A549 (cell line): Measurements from ENCODE around the gene RBM7. TPM values are rescaled to one million over a fixed set of nuclear protein-coding genes. Genes with fewer than 3 reads are reported as not detected.
A peak's percentile ranks its signal among the peaks of the same experiment; 100 is the strongest.

Experiments
- ATAC-seq, 2 experiments: fragments of 200-7000 bp in 1 of 2; fragments of >200 bp in 1 of 2; cut with Nextera tagmentation in 1 of 2; cut with Tn5 transposase in 1 of 2; 3 replicates each; pipeline versions ENCODE4 v1.8.0 to v1.9.1; 2018 to 2020; ENCODE audit warnings: mild to moderate bottlenecking in 1 of 2, moderate library complexity in 1 of 2
- CTCF ChIA-PET: fragments of 300-600 bp; sonication (Branson Sonifier 250); formaldehyde crosslinking; extraction: SDS; loops from one replicate; lab custom pipeline; 2021; ENCODE audit warnings: antibody characterized with exemption, inconsistent platforms; lab: Yijun Ruan, JAX
- POLR2A ChIA-PET: fragments of 350-600 bp; formaldehyde crosslinking; extraction: SDS; loops from one replicate; lab custom pipeline; 2021; ENCODE audit warnings: antibody characterized with exemption, inconsistent platforms; lab: Yijun Ruan, JAX
- DNase-seq, 2 experiments: peaks; one replicate each; pipeline versions ENCODE4 v3.0.0 to v3.0.0-alpha.2; 2011 to 2016; ENCODE audit warnings: low read depth in 1 of 2, low spot score in 1 of 2
- FAIRE-seq: peaks from 2 replicates; lab custom pipeline; 2011; peaks lifted over from hg19 to GRCh38; lab: Jason Lieb, UNC
- H3K27ac ChIP-seq, 2 experiments: fragments of >200 bp; sonication (Bioruptor Twin); formaldehyde crosslinking; 3 replicates each; pipeline ENCODE4 v1.5.1; 2016 to 2017
- H3K4me1 ChIP-seq: fragments of >200 bp; sonication (Bioruptor Twin); formaldehyde crosslinking; 3 replicates; pipeline ENCODE4 v1.6.1; 2016
- H3K4me2 ChIP-seq: fragments of >200 bp; sonication (Bioruptor Twin); formaldehyde crosslinking; 3 replicates; pipeline ENCODE4 v1.6.1; 2016
- H3K4me3 ChIP-seq: fragments of >200 bp; sonication (Bioruptor Twin); formaldehyde crosslinking; 3 replicates; pipeline ENCODE4 v1.5.1; 2016
- H3K9me3 ChIP-seq: fragments of >200 bp; sonication (Bioruptor Twin); formaldehyde crosslinking; 3 replicates; pipeline ENCODE4 v1.6.1; 2016
- BHLHE40 ChIP-seq: IDR thresholded peaks from 2 replicates; pipeline ENCODE4 v1.6.1; 2012; ENCODE audit warnings: low read depth, low read length, inconsistent platforms
- CEBPB ChIP-seq, 2 experiments: fragments of >200 bp in 1 of 2; sonication (Bioruptor Twin) in 1 of 2; formaldehyde crosslinking in 1 of 2; IDR thresholded peaks; 2 replicates each; pipeline ENCODE4 v1.6.1; 2012 to 2016
- CHD4 ChIP-seq: fragments of 200-600 bp; sonication (generic); IDR thresholded peaks from 2 replicates; pipeline ENCODE4 v1.6.1; 2016; ENCODE audit warnings: antibody characterized with exemption, mild to moderate bottlenecking, borderline replicate concordance
- CTCF ChIP-seq: fragments of >200 bp; sonication (Bioruptor Twin); formaldehyde crosslinking; IDR thresholded peaks from 3 replicates; pipeline ENCODE4 v1.5.1; 2016
- ELK1 ChIP-seq: fragments of 150-350 bp; IDR thresholded peaks from 2 replicates; pipeline ENCODE4 v1.6.1; 2014; ENCODE audit warnings: low read depth, mild to moderate bottlenecking, low read length
- FOSL2 ChIP-seq, 2 experiments: fragments of 450-650 bp in 1 of 2; fragments of >200 bp in 1 of 2; sonication (Bioruptor Twin) in 1 of 2; formaldehyde crosslinking; IDR thresholded peaks; 2 replicates each; pipeline versions ENCODE4 v1.5.0 to v1.6.1; 2016 to 2020; ENCODE audit warnings: mild to moderate bottlenecking in 1 of 2, moderate library complexity in 1 of 2
- GATA3 ChIP-seq: IDR thresholded peaks from 2 replicates; pipeline ENCODE4 v1.6.1; 2012; ENCODE audit warnings: borderline replicate concordance
- HEYL ChIP-seq: fragments of 250-450 bp; sonication (Bioruptor Pico); IDR thresholded peaks from 2 replicates; pipeline ENCODE4 v1.8.0; 2021; ENCODE audit warnings: mild to moderate bottlenecking, moderate library complexity
- JUN ChIP-seq, 2 experiments: fragments of >200 bp; sonication (Bioruptor Twin); formaldehyde crosslinking; IDR thresholded peaks; 2 replicates in 1 of 2; 3 replicates in 1 of 2; pipeline ENCODE4 v1.6.1; 2016 to 2017
- MAFK ChIP-seq: fragments of 450-650 bp; IDR thresholded peaks from 2 replicates; pipeline ENCODE4 v1.6.1; 2014; ENCODE audit not compliant: partially characterized antibody
- NFE2L2 ChIP-seq: fragments of 150-350 bp; conservative IDR thresholded peaks from 2 replicates; pipeline ENCODE4 v1.6.1; 2014; ENCODE audit warnings: low read length
- NR3C1 ChIP-seq: fragments of >200 bp; sonication (Bioruptor Twin); formaldehyde crosslinking; IDR thresholded peaks from 3 replicates; pipeline ENCODE4 v1.6.1; 2017
- PHF8 ChIP-seq: fragments of 200-600 bp; sonication (generic); IDR thresholded peaks from 2 replicates; pipeline ENCODE4 v1.6.1; 2016; ENCODE audit warnings: low read depth, mild to moderate bottlenecking, antibody characterized with exemption, moderate library complexity, borderline replicate concordance
- POLR2A ChIP-seq: IDR thresholded peaks from 2 replicates; pipeline ENCODE4 v1.6.1; 2012; ENCODE audit warnings: mild to moderate bottlenecking, low read length
- TFCP2L1 ChIP-seq: fragments of 250-450 bp; sonication (Bioruptor Pico); IDR thresholded peaks from 2 replicates; pipeline ENCODE4 v1.5.0; 2021; ENCODE audit warnings: mild to moderate bottlenecking
- ZC3H11A ChIP-seq: fragments of 450-650 bp; IDR thresholded peaks from 2 replicates; pipeline ENCODE4 v1.6.1; 2014; ENCODE audit warnings: antibody characterized with exemption, mild to moderate bottlenecking
- ZNF302 ChIP-seq: fragments of 250-450 bp; sonication (Bioruptor Pico); IDR thresholded peaks from 2 replicates; pipeline ENCODE4 v1.9.0; 2021; ENCODE audit warnings: inconsistent platforms, mild to moderate bottlenecking, moderate library complexity
- WGBS: methylation state at CpG from one replicate; pipeline ENCODE4 v1.1.6; 2017; ENCODE audit errors: missing lambda C conversion rate; 5-methylcytosine and 5-hydroxymethylcytosine counted together
- polyA plus RNA-seq, 4 experiments: library from polyadenylated mRNA; depleted of rRNA in 3 of 4; stranded (reverse); fragments of >200 nt; fragmentation: RNase III in 1 of 4; extraction: RNeasy Plus Mini Kit Qiagen cat#74134 plus additional on column Dnase treatment in 1 of 4; gene quantifications; 2 replicates in 3 of 4; 3 replicates in 1 of 4; pipeline ENCODE4 v1.2.3, GENCODE V29; 2011 to 2017
- TF ChIP-seq, protein P1 (sequence below): IDR thresholded peaks from 2 replicates; pipeline ENCODE4 v1.6.1; 2012
- TF ChIP-seq, protein P2 (sequence below): fragments of 250-450 bp; sonication (Bioruptor Pico); IDR thresholded peaks from 2 replicates; pipeline ENCODE4 v1.5.0; 2020; ENCODE audit warnings: low read depth, mild to moderate bottlenecking, moderate library complexity

RBM7 gene
- polyA plus RNA-seq, 2 of the 4 experiments (the other 2 are of a cell fraction), result 33.6 to 41.2 TPM

GRCh38 chr11:114395736-114396135, 4.7 kb upstream of the RBM7 start:
- WGBS, result 67% methylated on average over 3 of the region's 3 CpGs
- no peak overlapping the region for H3K4me3 ChIP-seq
- H3K4me2 ChIP-seq, result no peak overlapping the region
- CTCF ChIA-PET, result no interaction called here
- H3K4me1 ChIP-seq, result peaks cover 19% of the 10 kb centered on the region
- POLR2A ChIA-PET, result no interaction called here
- no peak for ATAC-seq
- H3K9me3 ChIP-seq, result no peaks in the 10 kb centered on the region
- no peak overlapping the region for H3K27ac ChIP-seq
- TF ChIP-seq, protein P1, sequence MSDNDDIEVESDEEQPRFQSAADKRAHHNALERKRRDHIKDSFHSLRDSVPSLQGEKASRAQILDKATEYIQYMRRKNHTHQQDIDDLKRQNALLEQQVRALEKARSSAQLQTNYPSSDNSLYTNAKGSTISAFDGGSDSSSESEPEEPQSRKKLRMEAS, result no peak
- 0 out of 3 replicates have a peak, but pooled peaks have one; percentile 15 for TF ChIP-seq CTCF
- TF ChIP-seq, all 56 proteins: peak for 1
- DNase-seq, result no peak
- no peak for FAIRE-seq

GRCh38 chr11:114396916-114397315, 3.5 kb upstream of the RBM7 start:
- ChIA-PET POLR2A (no interaction called here), CTCF (no interaction called here)
- TF ChIP-seq PHF8 (no peak), ELK1 (no peak), JUN (IDR thresholded peaks at IDR 0.05) (no peak), CHD4 (no peak), FOSL2 (IDR thresholded peaks at IDR 0.05) (no peak), FOSL2 (CRISPR knock-in tag; IDR thresholded peaks at IDR 0.05) (no peak), ZNF302 (no peak), BHLHE40 (no peak), HEYL (CRISPR knock-in tag) (no peak), NFE2L2 (no peak), CEBPB (IDR thresholded peaks at IDR 0.05) (no peak)
- no peak for ATAC-seq
- Histone ChIP-seq H3K4me2 (no peak overlapping the region), H3K27ac (no peak overlapping the region), H3K9me3 (no peaks in the 10 kb centered on the region), H3K4me1 (peaks cover 19% of the 10 kb centered on the region), H3K4me3 (no peak overlapping the region)
- DNase-seq, result no peak
- FAIRE-seq, result no peak

GRCh38 chr11:114397349-114397982, 3.0 kb upstream of the RBM7 start:
- TF ChIP-seq GATA3 (no peak), TFCP2L1 (CRISPR knock-in tag) (no peak), CEBPB (IDR thresholded peaks at IDR 0.05) (no peak), MAFK (peak; percentile 25), POLR2A (no peak), ZC3H11A (no peak), NR3C1 (no peak)
- TF ChIP-seq, protein P2, sequence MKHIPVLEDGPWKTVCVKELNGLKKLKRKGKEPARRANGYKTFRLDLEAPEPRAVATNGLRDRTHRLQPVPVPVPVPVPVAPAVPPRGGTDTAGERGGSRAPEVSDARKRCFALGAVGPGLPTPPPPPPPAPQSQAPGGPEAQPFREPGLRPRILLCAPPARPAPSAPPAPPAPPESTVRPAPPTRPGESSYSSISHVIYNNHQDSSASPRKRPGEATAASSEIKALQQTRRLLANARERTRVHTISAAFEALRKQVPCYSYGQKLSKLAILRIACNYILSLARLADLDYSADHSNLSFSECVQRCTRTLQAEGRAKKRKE (CRISPR knock-in tag), result no peak
- peaks cover 19% of the 10 kb centered on the region for H3K4me1 ChIP-seq
- no peak for ATAC-seq
- no peak overlapping the region for H3K27ac ChIP-seq
- no peak for DNase-seq
- WGBS, result 73% methylated on average over 2 of the region's 2 CpGs
- H3K9me3 ChIP-seq, result no peaks in the 10 kb centered on the region
- FAIRE-seq, result no peak
- CTCF ChIA-PET, result interaction anchor here (1.0 to 1.1 kb wide), 2 partner anchors 57 to 116 kb away, joined by 3 to 4 read pairs; no protein-coding TSS in a partner anchor
- POLR2A ChIA-PET, result no interaction called here
- peak overlapping the region; percentile 86; the same call in 2 of the 3 replicates for H3K4me2 ChIP-seq
- H3K4me3 ChIP-seq, result no peak overlapping the region
